Activated CD4-positive, alpha-beta T cell treated with anti-CD3 and anti-CD28 coated beads for 4 hours (primary cell): ENCODE results near the gene TMEM95.

Source experiments
- DNase-seq, 2 donors: peaks; one replicate each; pipeline ENCODE4 v3.0.0-alpha.2; 2020

TMEM95 gene

GRCh38 chr17:7380855-7381683, 26.1 kb downstream of the TMEM95 start, which contains the start of gene TNK1:
Gene TNK1 (plus strand): TSS chr17:7381089. CDS start chr17:7382927, 1,838 bp downstream.
- no peak for DNase-seq

- no peak for DNase-seq
Measured at GRCh38 chr17:7382901-7383300, 27.9 kb downstream of the TMEM95 start.

- DNase-seq = no peak
Measured at GRCh38 chr17:7383371-7383741, 28.4 kb downstream of the TMEM95 start.

DNA sequence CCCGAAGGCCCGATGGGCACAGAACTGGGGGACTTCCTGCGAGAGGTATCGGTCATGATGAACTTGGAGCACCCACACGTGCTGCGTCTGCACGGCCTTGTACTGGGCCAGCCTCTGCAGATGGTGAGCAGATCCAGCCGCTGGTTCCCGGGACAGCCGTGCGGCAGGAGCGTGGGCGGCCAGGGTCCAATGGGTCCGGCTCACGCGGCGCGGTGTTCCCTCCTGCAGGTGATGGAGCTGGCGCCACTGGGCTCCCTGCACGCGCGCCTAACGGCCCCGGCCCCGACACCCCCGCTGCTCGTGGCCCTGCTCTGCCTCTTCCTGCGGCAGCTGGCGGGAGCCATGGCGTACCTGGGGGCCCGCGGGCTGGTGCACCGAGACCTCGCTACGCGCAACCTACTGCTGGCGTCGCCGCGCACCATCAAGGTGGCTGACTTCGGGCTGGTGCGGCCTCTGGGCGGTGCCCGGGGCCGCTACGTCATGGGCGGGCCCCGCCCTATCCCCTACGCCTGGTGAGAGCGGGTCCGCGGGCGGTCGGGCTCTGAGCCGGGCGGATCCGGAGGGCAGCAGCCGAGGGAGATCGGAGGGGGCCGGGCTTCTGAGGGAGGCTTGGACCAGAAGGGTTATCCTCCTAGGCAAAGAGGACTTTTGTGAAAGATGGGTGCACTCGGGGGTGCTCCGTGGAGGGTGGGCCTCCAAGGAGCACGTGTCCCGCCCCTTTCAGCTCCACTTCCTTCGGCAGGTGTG, 29.0 kb downstream of the TMEM95 start:
- peak; percentile 74 to 75 for DNase-seq

GRCh38 chr17:7384489-7385081, 29.6 kb downstream of the TMEM95 start:
- DNase-seq = no peak

GRCh38 chr17:7388856-7389255, 33.9 kb downstream of the TMEM95 start:
- DNase-seq = no peak

DNA sequence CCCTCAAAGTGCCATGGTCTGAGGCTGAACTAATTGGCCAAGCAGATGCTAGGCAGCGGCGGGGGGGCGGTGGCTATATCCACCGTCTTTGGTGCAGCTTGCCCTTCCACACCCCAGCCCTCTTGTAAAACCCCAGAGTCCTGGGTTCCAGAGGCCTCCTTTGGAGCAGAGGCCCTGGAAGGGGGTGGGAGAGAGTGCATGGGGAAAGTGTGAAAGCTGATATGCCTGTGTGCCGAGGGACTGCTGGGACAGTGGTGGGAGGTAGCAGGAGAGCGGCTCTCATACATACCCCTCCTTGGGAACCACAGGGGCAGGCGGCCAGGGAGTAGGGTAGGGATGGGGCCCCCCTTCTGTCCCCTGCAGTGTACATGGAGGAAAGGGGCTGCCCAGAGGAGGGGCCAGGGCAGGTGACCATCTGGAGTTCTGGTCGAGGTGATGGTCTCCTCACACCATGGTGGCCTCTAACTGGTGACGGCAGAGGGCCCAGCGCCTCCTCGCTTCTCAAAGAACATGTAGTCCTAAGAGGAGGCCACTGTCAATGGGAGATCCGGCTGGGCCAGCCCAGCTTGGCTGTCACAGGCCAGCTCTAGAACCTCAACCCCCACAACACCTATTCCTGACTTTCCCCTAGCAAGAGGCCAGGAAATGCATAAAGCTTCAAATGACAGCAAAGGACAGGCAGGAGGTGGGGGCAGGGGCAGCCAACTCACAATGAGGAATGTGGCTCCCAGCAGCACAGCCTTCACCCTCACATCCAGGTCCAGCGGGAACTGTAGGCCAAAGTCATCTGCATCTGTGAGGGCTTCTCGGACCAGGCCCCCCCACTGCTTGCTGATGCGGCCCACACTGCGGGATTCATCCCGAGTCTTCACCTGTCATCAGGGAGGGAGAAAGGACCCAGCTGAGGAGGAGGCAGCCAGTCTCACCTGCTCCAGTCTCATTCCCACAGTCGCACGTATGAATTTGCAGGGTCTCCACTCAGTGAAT, 35.3 kb downstream of the TMEM95 start:
- no peak for DNase-seq

DNA sequence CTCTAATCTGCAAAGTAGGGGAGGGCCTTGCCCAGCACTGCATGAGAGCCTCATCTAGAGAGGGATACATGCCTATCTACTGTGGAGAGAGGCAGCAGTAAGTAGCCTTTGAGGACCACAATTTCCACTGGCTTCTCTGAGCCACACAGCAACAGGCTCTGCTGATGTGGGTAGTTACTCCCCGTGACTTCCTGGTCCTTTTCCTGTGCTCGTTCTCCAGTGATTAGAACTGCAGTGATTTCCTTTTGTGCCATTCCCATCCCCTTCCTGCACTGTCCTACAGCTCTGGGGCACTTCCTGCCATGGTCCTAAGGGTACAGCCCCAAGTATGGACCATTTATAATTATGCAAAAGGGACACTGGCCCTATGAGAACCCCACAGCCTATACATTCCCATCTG, 36.4 kb downstream of the TMEM95 start:
- DNase-seq = no peak

- DNase-seq = no peak
Measured at GRCh38 chr17:7392696-7393612, 38.0 kb downstream of the TMEM95 start.

- DNase-seq = peak; percentile 64 to 72
Measured at GRCh38 chr17:7393613-7394451, 38.9 kb downstream of the TMEM95 start.

- peak; percentile 79 to 80 for DNase-seq
Measured at GRCh38 chr17:7394452-7395191, 39.7 kb downstream of the TMEM95 start, which contains the start of gene PLSCR3. Gene PLSCR3 (minus strand): TSS chr17:7394525. CDS start chr17:7394110, 415 bp downstream.

DNA sequence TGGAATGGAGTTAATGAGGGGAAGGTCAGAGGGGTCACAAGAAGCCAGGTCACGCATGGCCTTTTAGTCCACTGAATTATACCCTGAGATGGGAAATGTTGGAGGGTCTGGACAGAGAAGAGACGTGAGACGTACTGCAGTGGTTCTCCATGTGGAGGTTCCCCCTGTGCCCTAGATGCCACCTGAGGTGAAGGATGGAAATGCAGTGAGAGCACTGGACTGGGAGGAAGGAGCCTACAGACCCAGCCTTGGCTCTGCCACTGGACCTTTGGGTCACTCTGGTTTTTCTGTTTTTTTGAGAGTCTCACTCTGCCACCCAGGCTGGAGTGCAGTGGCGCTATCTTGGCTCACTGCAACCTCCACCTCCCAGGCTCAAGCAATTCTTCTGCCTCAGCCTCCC, 41.2 kb downstream of the TMEM95 start:
- DNase-seq = no peak

GRCh38 chr17:7398612-7399011, 43.7 kb downstream of the TMEM95 start:
- DNase-seq = no peak

DNA sequence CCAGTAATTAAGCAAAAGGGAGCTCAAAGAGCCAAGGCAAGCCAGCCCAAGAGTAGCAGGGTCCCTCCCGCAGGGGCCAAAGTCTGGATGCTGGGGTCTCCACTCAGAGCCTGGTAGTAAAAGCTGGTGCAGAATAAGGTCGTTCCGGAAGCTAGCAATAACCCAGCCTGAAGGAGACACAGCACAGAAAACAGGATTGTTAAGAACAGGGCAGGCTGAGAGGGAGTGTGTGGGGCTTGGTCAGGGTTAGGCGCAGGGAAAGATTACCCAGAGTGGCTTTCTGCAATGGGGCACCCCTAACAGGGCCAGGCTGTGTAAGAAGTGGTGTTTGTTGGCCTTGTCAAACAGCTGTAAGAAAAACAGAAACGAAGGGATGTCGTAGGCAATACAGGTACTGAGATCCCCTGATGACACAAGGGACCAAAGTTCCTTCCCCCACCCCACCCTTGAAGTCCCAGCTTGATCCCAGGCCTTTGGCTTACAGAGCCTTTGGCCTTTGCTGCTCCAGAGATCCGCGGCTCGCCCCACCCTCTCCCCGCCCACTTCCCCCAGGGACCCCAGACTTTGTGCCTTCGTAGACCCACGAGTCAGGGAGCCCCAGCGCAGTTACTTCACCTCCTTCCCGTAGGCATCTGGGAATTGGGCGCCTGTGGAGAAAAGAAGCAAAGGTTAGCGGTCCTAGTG, 48.2 kb downstream of the TMEM95 start:
- peak in 1 of 2 donors; percentile 18 for DNase-seq

- no peak for DNase-seq
Measured at GRCh38 chr17:7403727-7403976, 48.7 kb downstream of the TMEM95 start.

- DNase-seq = peak; percentile 94
Measured at GRCh38 chr17:7403977-7404736, 49.2 kb downstream of the TMEM95 start, which contains the start of gene TMEM256. Gene TMEM256 (minus strand): TSS chr17:7404097. CDS start chr17:7404084, 13 bp downstream.

DNA sequence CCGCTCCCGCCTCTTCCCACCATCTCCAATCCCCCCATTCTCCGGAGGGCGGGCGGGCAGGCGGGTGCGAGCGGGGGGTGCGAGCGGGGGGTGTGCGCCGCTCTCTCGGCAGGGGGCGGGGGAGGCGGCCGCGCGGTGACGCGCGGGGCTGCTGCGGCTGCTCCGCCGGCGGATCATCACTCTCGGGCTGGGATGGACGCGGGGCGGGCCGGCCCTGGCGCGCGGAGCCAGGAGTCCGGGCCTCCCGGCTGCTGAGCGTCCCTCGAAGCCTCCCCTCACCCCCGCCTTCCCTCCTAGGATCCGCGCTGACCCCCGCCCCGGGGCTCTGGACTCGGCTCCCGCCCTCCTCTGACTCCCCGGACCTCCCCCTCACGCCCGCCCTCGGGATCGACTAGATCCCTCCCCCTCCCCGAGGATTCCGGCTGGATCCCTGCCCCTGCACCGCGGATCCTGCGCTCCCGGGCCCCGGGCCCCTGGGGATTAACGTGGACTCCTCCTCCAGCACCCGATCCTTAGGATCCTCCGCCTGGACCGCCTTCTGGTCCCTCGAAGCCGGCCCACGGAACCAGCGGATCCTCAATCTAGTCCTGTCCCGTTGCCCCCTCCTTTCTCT, 49.9 kb downstream of the TMEM95 start:
- DNase-seq = peak in 1 of 2 donors; percentile 74
